Cardiac ventricle fibroblast (primary cell): ENCODE results near the gene GRK6. TPM values are rescaled to one million over a fixed set of nuclear protein-coding genes. Genes with fewer than 3 reads are reported as not detected.

Source experiments
- total RNA-seq: library from RNA; depleted of rRNA; stranded (reverse); fragments of >200 nt; gene quantifications from 2 replicates; pipeline ENCODE4 v1.2.3, GENCODE V29; 2015

GRK6 gene
- 9.5 and 14.7 TPM in 2 replicates for total RNA-seq

DNA sequence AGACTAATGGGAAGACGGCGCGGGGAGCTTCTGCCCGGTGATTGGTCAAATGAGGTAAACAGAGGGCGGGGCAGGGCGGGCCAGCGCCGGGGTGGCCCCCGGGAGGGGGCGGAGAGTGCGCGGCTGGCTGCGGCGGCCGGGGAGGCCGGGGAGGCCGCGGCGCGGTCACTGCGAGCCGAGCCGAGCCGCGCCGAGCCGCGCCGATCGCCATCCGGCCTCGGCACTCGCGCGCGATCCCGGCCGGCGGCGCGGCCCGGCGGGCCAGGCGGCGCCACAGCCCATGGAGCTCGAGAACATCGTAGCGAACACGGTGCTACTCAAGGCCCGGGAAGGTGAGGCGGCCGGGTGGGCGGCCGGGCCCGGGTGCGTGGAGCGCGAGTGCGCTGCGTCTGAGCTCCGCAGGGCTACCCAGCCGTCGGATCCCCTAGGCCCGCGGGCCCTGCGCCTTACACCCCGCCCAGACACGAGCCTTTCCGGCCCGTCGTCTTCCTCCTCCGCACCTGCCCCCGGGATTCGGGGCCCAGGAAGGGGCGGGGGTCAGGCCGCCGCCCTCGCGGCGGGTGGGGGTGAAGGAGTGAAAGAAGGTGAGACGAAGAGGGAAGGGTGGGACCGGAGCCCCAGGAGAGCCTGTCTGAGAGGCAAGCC lies at the start of gene GRK6:
GRK6 (plus strand) TSS at position 111 of the 645 bp plus-strand sequence; CDS start at position 281, 170 bp downstream.

DNA sequence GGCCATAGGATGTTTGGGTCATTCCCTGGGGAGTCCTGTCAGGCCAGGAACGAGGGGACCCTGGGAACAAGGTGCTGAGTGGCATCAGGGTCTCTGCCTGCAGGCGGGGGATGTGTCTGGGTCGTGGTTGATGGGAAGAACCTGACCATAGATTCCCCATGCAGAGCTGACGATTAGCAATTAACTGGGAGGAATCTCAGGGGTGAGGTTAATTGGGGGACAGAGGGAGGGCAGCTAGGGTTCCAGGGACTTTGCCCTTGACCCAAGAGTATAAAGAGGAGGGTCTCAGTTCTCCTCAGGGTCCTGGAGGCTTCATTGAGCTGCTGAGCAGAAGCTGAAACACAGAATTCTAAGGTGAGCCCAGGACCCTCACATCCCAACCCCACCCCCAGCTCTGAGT lies 42.3 kb upstream of the GRK6 start, which contains the start of gene SLC34A1:
SLC34A1 (plus strand) TSS at position 301 of the 400 bp plus-strand sequence. CDS start 1,308 bp downstream, outside the sequence.

GRCh38 chr5:177399997-177400868 lies 26.2 kb upstream of the GRK6 start, which contains the start of gene PFN3:
TSS of gene PFN3 (minus strand) at chr5:177400661. CDS start at chr5:177400576, 85 bp downstream.

DNA sequence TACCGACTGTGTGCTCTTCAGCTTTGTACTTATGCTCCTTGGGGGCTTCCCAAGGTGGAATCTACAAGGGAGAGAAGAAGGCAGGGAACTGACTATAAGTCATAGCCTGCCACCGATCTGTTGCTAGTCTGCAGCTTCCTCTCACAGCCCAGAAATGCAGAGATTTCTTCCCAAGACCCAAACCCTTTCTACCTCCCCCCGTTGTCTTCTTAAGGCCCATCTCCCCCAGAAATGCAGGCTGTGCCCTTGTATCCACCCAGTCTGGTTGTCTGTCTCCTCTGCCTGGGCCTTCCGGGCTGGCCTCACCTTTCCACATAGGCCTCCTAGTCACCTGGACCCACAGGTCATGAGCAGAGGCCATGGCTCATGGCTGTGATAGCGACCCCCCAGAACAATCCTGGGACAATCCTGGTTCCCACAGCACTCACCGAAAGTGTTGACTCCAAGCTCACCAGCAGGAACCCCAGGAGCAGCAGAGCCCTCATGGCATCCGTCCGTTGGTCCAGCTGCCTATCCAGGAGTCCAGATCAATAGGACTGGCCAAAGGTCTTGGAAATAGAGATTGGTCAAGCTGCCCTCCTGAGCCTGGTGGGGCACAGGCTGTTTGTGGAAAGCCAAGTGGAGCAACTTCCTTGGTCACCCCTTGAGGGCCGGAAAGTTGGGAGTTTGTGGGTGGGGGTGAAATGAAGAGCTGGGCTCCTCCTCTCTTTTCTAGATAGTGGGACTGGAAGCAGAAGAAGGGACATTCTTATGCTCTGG lies 17.3 kb upstream of the GRK6 start, which contains the start of gene F12:
F12 (minus strand) TSS at position 522 of the 759 bp plus-strand sequence; CDS start at position 485, 37 bp downstream.

GRCh38 chr5:177446200-177447065 lies 20.0 kb downstream of the GRK6 start, which contains the start of gene PRR7:
TSS of gene PRR7 (plus strand) at chr5:177446814. CDS start at chr5:177455068, 8,254 bp downstream.

DNA sequence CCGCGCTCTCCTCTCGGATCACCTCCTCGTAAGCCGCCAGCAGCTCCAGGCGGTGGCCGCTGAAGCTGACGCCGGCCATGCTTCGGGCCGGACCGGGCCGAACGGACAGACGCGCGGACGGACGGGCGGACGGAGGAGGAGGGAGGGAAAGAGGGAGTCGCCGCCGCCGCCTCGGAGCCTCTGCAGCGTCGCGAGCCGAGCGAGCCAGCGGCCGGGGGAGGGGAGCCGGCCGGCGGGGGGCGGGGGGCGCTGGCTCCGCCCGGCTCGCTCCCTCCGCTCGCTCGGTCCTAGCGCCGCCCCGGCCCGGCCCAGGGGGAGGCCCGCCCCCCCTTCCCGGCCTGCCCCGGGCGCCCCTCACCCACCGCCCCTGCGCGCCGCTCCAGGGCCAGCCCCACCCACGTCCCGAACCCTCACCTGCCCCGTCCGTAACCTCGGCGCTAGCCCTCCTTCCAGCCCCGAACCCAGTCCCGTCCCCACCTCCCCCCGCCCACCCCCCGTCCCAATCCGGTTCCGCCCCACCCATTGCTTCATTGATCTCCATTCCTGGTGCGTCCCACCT lies 47.0 kb downstream of the GRK6 start, which contains the start of gene DBN1:
DBN1 (minus strand) TSS at position 192 of the 559 bp plus-strand sequence; CDS start at position 79, 113 bp downstream.

Other genes starting within 250 kb of the GRK6 start
- 44.0 and 47.7 TPM in 2 replicates for gene RAB24, start 123.0 kb upstream of the GRK6 start, total RNA-seq
- 57.3 and 63.5 TPM in 2 replicates for gene PRELID1, start 122.9 kb upstream of the GRK6 start, total RNA-seq
- 10.5 and 16.7 TPM in 2 replicates for gene MXD3, start 114.8 kb upstream of the GRK6 start, total RNA-seq
- gene LMAN2, start 75.0 kb upstream of the GRK6 start, total RNA-seq, result 302 and 370 TPM in 2 replicates
- 9.9 and 34.2 TPM in 2 replicates for gene RGS14, start 68.8 kb upstream of the GRK6 start, total RNA-seq
- gene SLC34A1, start 42.2 kb upstream of the GRK6 start, total RNA-seq, result not detected in 2 replicates
- not detected in 2 replicates for gene PFN3, start 26.0 kb upstream of the GRK6 start, total RNA-seq
- 0.44 and 0.49 TPM in 2 replicates for gene F12, start 17.1 kb upstream of the GRK6 start, total RNA-seq
- gene PRR7, start 20.1 kb downstream of the GRK6 start, total RNA-seq, result 26.0 and 30.6 TPM in 2 replicates
- gene DBN1, start 47.0 kb downstream of the GRK6 start, total RNA-seq, result 86.3 and 93.7 TPM in 2 replicates
- 96.1 and 124 TPM in 2 replicates for gene PDLIM7, start 70.9 kb downstream of the GRK6 start, total RNA-seq
- 0.44 and 2.1 TPM in 2 replicates for gene DOK3, start 83.2 kb downstream of the GRK6 start, total RNA-seq
- 113 and 114 TPM in 2 replicates for gene DDX41, start 90.3 kb downstream of the GRK6 start, total RNA-seq
- gene FAM193B, start 127.9 kb downstream of the GRK6 start, total RNA-seq, result 31.7 and 33.3 TPM in 2 replicates
- gene TMED9, start 165.5 kb downstream of the GRK6 start, total RNA-seq, result 191 and 212 TPM in 2 replicates
- 26.5 and 30.3 TPM in 2 replicates for gene B4GALT7, start 173.5 kb downstream of the GRK6 start, total RNA-seq